Heart left ventricle (tissue), 16 donors: ENCODE measurements around the gene PIGM. TPM values are rescaled to one million over a fixed set of nuclear protein-coding genes. Genes with fewer than 3 reads are reported as not detected.

Source experiments
- ATAC-seq, 4 donors: fragments of 200-7000 bp; cut with Tn5 transposase; one replicate each; pipeline ENCODE4 v1.9.1; 2020 to 2022; ENCODE audit warnings: moderate library complexity in 4 of 4, mild to moderate bottlenecking in 3 of 4, moderate number of reproducible peaks in 1 of 4
- DNase-seq, 5 donors: peaks; one replicate each; pipeline ENCODE4 v3.0.0-alpha.2; 2020
- H3K27ac ChIP-seq, 12 donors: fragments of 200-600 bp; sonication (generic) in 4 of 12; one replicate each; pipeline versions ENCODE4 v1.5.0 to v1.8.0; 2016 to 2022; ENCODE audit warnings: mild to moderate bottlenecking in 2 of 12
- H3K27me3 ChIP-seq, 9 donors: fragments of 200-600 bp; sonication (generic) in 2 of 9; one replicate each; pipeline versions ENCODE4 v1.5.1 to v1.8.0; 2016 to 2022; ENCODE audit warnings: mild to moderate bottlenecking in 3 of 9
- H3K36me3 ChIP-seq, 9 donors: fragments of 200-600 bp; sonication (generic) in 2 of 9; one replicate each; pipeline versions ENCODE4 v1.5.0 to v1.8.0; 2018 to 2022; ENCODE audit warnings: mild to moderate bottlenecking in 2 of 9
- H3K4me1 ChIP-seq, 12 donors: fragments of 200-600 bp; sonication (generic) in 4 of 12; one replicate each; pipeline versions ENCODE4 v1.5.0 to v1.8.0; 2016 to 2022; ENCODE audit warnings: mild to moderate bottlenecking in 3 of 12
- H3K4me3 ChIP-seq, 12 donors: fragments of 200-600 bp; sonication (generic) in 4 of 12; one replicate each; pipeline versions ENCODE4 v1.5.0 to v1.8.0; 2017 to 2022; ENCODE audit warnings: mild to moderate bottlenecking in 9 of 12, moderate library complexity in 4 of 12
- H3K9me3 ChIP-seq, 12 donors: fragments of 200-600 bp; sonication (generic) in 4 of 12; one replicate each; pipeline versions ENCODE4 v1.5.0 to v1.8.0; 2016 to 2022; ENCODE audit warnings: mild to moderate bottlenecking in 1 of 12
- CTCF ChIP-seq, 12 donors: fragments of 200-600 bp; sonication (generic) in 4 of 12; IDR thresholded peaks; one replicate each; pipeline versions ENCODE4 v1.5.0 to v1.8.0; 2018 to 2022; ENCODE audit warnings: antibody characterized with exemption in 12 of 12, mild to moderate bottlenecking in 5 of 12
- POLR2A ChIP-seq, 2 donors: fragments of 450-650 bp; IDR thresholded peaks; one replicate each; pipeline ENCODE4 v1.6.1; 2017; ENCODE audit warnings: antibody characterized with exemption in 2 of 2, mild to moderate bottlenecking in 2 of 2, moderate library complexity in 2 of 2
- WGBS, 4 donors: extraction: QIAGEN DNeasy Blood & Tissue Kit in 2 of 4; methylation state at CpG; one replicate each; pipeline versions ENCODE4 v1.1.5 to v1.1.7; 2013 to 2018; 5-methylcytosine and 5-hydroxymethylcytosine counted together
- intact Hi-C, 10 donors: fragments of 100-400 bp; cut with DNase I; formaldehyde crosslinking; loops; one replicate each; pipeline versions ENCODE4 v1.11.1 to v1.14.2; 2022
- polyA plus RNA-seq, 2 donors: library from polyadenylated mRNA; stranded (reverse); fragments of 200-250 nt; gene quantifications; one replicate each; pipeline ENCODE4 v1.2.3, GENCODE V29; 2013
- total RNA-seq, 9 donors: library from RNA; depleted of rRNA in 2 of 9; stranded (reverse); fragments of >200 nt in 2 of 9; fragmentation: NEBNext Ultra II Directional in 3 of 9; extraction: Animal tissue kit (Norgen Biotek cat#: 25700) in 3 of 9; gene quantifications; one replicate each; pipeline versions ENCODE4 v1.1.0 to v1.2.4, GENCODE V29; 2016 to 2023
- donor health status: ischemic (EF 13 %, LVEDD 7.1; RV severe dilation, severe dysfunction).
- donor health status: healthy with polysubstance abuse.
- donor health status: DM: no; HTN: yes; CAD: no.
- donor health status: DM: no; HTN: no; CAD: no.
- donor health status: ischemic (EF 25% LVEDD 6.9; RV normal size, moderate dysfunction).
- donor health status: ischemic (EF 25% LVEDD 5.7; RV mildly dilated, moderate dysfunction).
- donor health status: healthy.
- donor health status: DM: yes; HTN: yes; CAD: no.
- donor health status: ischemic (EF 35%, LVEDD 5.7; RV mildly dilated, moderate dysfunction).
- donor health status: nonischemic (EF 11% LVEDD 7.7; RV severe dilation, severe dysfunction).
- donor health status: DM: yes; HTN: yes; CAD: no.
- donor health status: PGD.
- donor health status: ischemic (EF 29% LVEDD 5.4; RV normal size, mild dysfunction).
- donor health status: nonischemic (EF 23%, LVEDD 6.1; RV moderate dilation, normal function).

The PIGM gene
- total and polyA plus RNA-seq, 11 donors = 1.6 to 4.1 (median 2.3) TPM

DNA sequence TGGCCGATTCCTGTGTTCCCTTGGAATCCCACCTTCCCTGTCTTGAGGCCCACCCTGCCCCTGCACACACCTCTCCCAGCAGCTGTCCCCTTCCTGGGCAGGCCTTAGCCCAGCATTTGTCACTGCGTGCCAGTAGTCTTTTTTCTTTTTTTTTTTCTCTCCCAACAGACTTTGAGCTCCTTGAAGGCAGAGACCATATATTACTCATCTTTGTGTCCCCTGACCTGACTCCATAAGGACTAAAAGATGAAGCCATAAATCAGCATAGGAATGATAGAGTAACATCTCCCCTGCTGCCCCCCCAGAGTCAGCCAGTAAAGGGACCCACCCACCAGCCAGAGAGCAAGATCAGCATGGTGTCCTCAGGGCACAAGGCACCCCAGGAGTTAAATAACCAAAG, 27.4 kb downstream of the PIGM start:
- intact Hi-C loops = loop anchor here in 3 of 10 donors (2.0 to 10.0 kb wide), 4 partner anchors 68 to 220 kb away; partner anchors contain the start of gene DUSP23 (in 1 of the 3)
- Histone ChIP-seq H3K4me1 (no peaks in the 10 kb centered on the region), H3K4me3 (no peak overlapping the region), H3K27ac (no peak overlapping the region), H3K9me3 (no peaks in the 10 kb centered on the region), H3K36me3 (no peaks in the 10 kb centered on the region), H3K27me3 (peaks cover 0 to 4% (median 0%) of the 10 kb centered on the region in 9 donors)
- 80 to 91% (median 84%) methylated on average over 2 of the region's 2 CpGs for WGBS, 4 donors
- no peak for TF ChIP-seq POLR2A (IDR thresholded peaks at IDR 0.05)
- TF ChIP-seq CTCF (IDR thresholded peaks at IDR 0.05) = no peak
- ATAC-seq (no peak), DNase-seq (no peak)

DNA sequence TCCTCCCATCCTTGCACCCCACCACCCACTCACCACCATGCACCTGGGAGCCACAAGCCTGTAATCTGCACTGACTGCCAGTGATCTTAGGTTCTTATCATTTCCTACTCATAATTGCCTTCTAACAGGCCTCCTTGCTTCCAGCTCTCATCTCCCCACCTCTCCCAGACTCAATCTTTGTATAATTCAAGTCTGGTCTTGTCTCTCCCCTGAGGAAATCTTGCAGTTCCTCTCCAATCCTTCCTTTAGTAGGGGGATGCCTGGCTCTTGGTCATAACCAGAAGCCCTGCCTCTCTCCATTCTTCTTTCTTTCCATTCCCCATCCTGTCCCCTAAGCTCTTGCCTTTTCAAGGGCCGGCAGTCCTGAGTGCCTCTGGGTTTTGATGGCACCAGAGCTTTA, 27.8 kb downstream of the PIGM start:
- TF ChIP-seq CTCF (IDR thresholded peaks at IDR 0.05) (no peak), POLR2A (IDR thresholded peaks at IDR 0.05) (no peak)
- no peak for ATAC-seq
- no peak for DNase-seq
- 80 to 91% (median 82%) methylated on average over 1 of the region's 1 CpG for WGBS, 4 donors
- Histone ChIP-seq H3K4me1 (no peaks in the 10 kb centered on the region), H3K4me3 (no peak overlapping the region), H3K36me3 (no peaks in the 10 kb centered on the region), H3K27ac (no peak overlapping the region), H3K9me3 (no peaks in the 10 kb centered on the region), H3K27me3 (peaks cover 0 to 4% (median 0%) of the 10 kb centered on the region in 9 donors)
- intact Hi-C loops = loop anchor here in 3 of 10 donors (2.0 to 10.0 kb wide), 4 partner anchors 67 to 219 kb away; partner anchors contain the start of gene DUSP23 (in 1 of the 3)

DNA sequence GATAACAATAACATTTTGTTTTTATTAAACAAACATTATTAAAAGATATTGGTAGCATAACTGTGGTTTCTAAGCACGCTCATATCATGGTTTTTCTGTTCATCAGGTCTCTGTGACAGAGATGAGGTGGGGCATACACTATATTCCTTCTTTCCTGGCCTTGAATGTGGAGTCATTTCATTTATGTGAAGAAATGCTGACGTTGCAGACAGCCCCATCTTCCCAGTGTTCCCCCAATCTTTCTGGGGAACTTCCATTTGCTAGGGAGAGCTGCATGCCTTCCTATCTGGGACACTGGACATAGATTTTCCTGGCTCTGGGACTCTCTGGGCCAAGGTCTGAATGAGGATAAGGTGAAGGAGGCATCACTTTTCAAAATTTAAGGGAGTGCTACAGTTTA, 30.4 kb downstream of the PIGM start:
- Histone ChIP-seq H3K27me3 (peaks cover 0 to 4% (median 0%) of the 10 kb centered on the region in 9 donors), H3K4me1 (peaks cover 0 to 4% (median 0%) of the 10 kb centered on the region in 12 donors), H3K27ac (no peak overlapping the region), H3K4me3 (no peak overlapping the region), H3K9me3 (no peaks in the 10 kb centered on the region), H3K36me3 (no peaks in the 10 kb centered on the region)
- 72 to 79% (median 77%) methylated on average over 2 of the region's 2 CpGs for WGBS, 4 donors
- ATAC-seq (no peak), DNase-seq (no peak)
- intact Hi-C loops = loop anchor here in 3 of 10 donors (5.0 to 10.0 kb wide), 3 partner anchors 204 to 217 kb away; partner anchors contain the start of gene DUSP23 (in 1 of the 3)
- no peak for TF ChIP-seq CTCF (IDR thresholded peaks at IDR 0.05)
- no peak for TF ChIP-seq POLR2A (IDR thresholded peaks at IDR 0.05)

GRCh38 chr1:159999204-159999603, 32.6 kb downstream of the PIGM start:
- Histone ChIP-seq H3K4me3 (no peak overlapping the region), H3K9me3 (no peaks in the 10 kb centered on the region), H3K4me1 (peaks cover 0 to 4% (median 0%) of the 10 kb centered on the region in 12 donors), H3K27ac (no peak overlapping the region), H3K36me3 (no peaks in the 10 kb centered on the region), H3K27me3 (peaks cover 0 to 4% (median 0%) of the 10 kb centered on the region in 9 donors)
- DNase-seq (no peak), ATAC-seq (no peak)
- TF ChIP-seq POLR2A (IDR thresholded peaks at IDR 0.05) (no peak), CTCF (IDR thresholded peaks at IDR 0.05) (no peak)
- WGBS, 4 donors = 50 to 75% (median 61%) methylated on average over 4 of the region's 4 CpGs
- intact Hi-C loops = no loop called here
